DOHH2 (cell line): ENCODE data around the gene UBXN7.

Experiments used
- CTCF ChIP-seq: fragments of 200-600 bp; sonication (generic); IDR thresholded peaks from one replicate; pipeline ENCODE4 v1.5.1; 2014; ENCODE audit warnings: antibody characterized with exemption, mild to moderate bottlenecking, low read depth, low read length; ENCODE audit not compliant: poor library complexity, severe bottlenecking
- EZH2phosphoT487 ChIP-seq: fragments of 200-600 bp; sonication (generic); IDR thresholded peaks from 2 replicates; pipeline ENCODE4 v1.6.1; 2017; ENCODE audit warnings: borderline replicate concordance, mild to moderate bottlenecking, antibody characterized with exemption, low read length, moderate library complexity, mixed read lengths

DNA sequence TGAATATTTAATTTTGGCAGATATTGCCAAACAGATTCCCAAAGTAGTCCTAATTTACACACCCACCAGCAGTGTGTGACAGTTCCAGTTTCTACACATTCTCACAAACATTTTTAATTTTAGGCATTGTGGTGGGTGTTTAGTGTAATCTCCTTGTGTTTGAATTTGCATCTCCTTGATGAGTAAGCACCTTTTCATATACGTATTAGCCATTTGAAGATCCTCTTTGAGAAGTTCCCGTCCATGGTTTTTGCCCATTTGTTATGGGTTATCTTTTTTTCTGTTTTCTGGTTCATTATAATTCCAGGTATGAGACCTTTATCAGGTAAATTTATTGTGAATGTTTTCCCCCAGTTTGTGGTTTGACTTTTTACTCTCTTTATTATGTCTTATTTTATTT is 91.8 kb downstream of the UBXN7 start:
- TF ChIP-seq CTCF (no peak), EZH2phosphoT487 (no peak)
